Subcutaneous abdominal adipose tissue (tissue), 5 donors: ENCODE results near the gene FGR.

Experiments used
- H3K27ac ChIP-seq: one replicate; pipeline ENCODE4 v1.7.0; 2013; ENCODE audit warnings: low read depth, mild to moderate bottlenecking, inconsistent platforms, low read length, moderate library complexity
- H3K27me3 ChIP-seq, 5 donors: one replicate each; pipeline ENCODE4 v1.7.0; 2013; ENCODE audit warnings: low read length in 5 of 5, inconsistent platforms in 1 of 5; ENCODE audit not compliant: control insufficient read depth in 5 of 5, insufficient read depth in 4 of 5
- H3K36me3 ChIP-seq, 5 donors: one replicate each; pipeline ENCODE4 v1.7.0; 2013; ENCODE audit warnings: low read length in 5 of 5; ENCODE audit not compliant: control insufficient read depth in 5 of 5, insufficient read depth in 5 of 5
- H3K4me1 ChIP-seq, 5 donors: one replicate each; pipeline ENCODE4 v1.7.0; 2013; ENCODE audit warnings: low read length in 5 of 5, mild to moderate bottlenecking in 3 of 5, moderate library complexity in 1 of 5; ENCODE audit not compliant: control insufficient read depth in 5 of 5, insufficient read depth in 5 of 5
- H3K4me3 ChIP-seq, 5 donors: one replicate each; pipeline ENCODE4 v1.7.0; 2013; ENCODE audit warnings: low read length in 5 of 5, low read depth in 1 of 5
- H3K9ac ChIP-seq, 5 donors: one replicate each; pipeline ENCODE4 v1.7.0; 2013; ENCODE audit warnings: low read length in 5 of 5, mild to moderate bottlenecking in 4 of 5, moderate library complexity in 3 of 5
- H3K9me3 ChIP-seq, 5 donors: one replicate each; pipeline ENCODE4 v1.7.0; 2013; ENCODE audit warnings: low read length in 5 of 5; ENCODE audit not compliant: control insufficient read depth in 5 of 5
- donor health status: healthy.
- donor health status: healthy.
- donor health status: healthy.
- donor health status: healthy.
- donor health status: healthy.

The FGR gene

GRCh38 chr1:27616441-27616840 lies 18.5 kb downstream of the FGR start:
- no peak overlapping the region for H3K27ac ChIP-seq
- no peak overlapping the region for H3K9ac ChIP-seq
- H3K9me3 ChIP-seq, result no peaks in the 10 kb centered on the region
- no peaks in the 10 kb centered on the region for H3K27me3 ChIP-seq
- H3K4me1 ChIP-seq, result peaks cover 0 to 9% (median 3%) of the 10 kb centered on the region in 5 donors
- H3K4me3 ChIP-seq, result no peak overlapping the region
- peaks cover 0 to 3% (median 0%) of the 10 kb centered on the region in 5 donors for H3K36me3 ChIP-seq

GRCh38 chr1:27615346-27616192 lies 19.4 kb downstream of the FGR start:
- Histone ChIP-seq H3K4me1 (peaks cover 0 to 8% (median 2%) of the 10 kb centered on the region in 5 donors), H3K36me3 (peaks cover 0 to 3% (median 0%) of the 10 kb centered on the region in 5 donors), H3K27ac (no peak overlapping the region), H3K27me3 (no peaks in the 10 kb centered on the region), H3K4me3 (no peak overlapping the region), H3K9ac (no peak overlapping the region), H3K9me3 (no peaks in the 10 kb centered on the region)

- Histone ChIP-seq H3K9ac (no peak overlapping the region), H3K4me3 (no peak overlapping the region), H3K27ac (no peak overlapping the region), H3K27me3 (no peaks in the 10 kb centered on the region), H3K9me3 (no peaks in the 10 kb centered on the region), H3K36me3 (peaks cover 0 to 3% (median 0%) of the 10 kb centered on the region in 5 donors), H3K4me1 (peaks cover 0 to 8% (median 2%) of the 10 kb centered on the region in 5 donors)
These were observed 20.2 kb downstream of the FGR start for GRCh38 chr1:27614625-27615344.

GRCh38 chr1:27614043-27614624 lies 20.9 kb downstream of the FGR start:
- Histone ChIP-seq H3K27ac (no peak overlapping the region), H3K4me3 (no peak overlapping the region), H3K4me1 (peaks cover 0 to 9% (median 4%) of the 10 kb centered on the region in 5 donors), H3K27me3 (no peaks in the 10 kb centered on the region), H3K9ac (no peak overlapping the region), H3K36me3 (peaks cover 0 to 3% (median 0%) of the 10 kb centered on the region in 5 donors), H3K9me3 (no peaks in the 10 kb centered on the region)

GRCh38 chr1:27612718-27613117 lies 22.3 kb downstream of the FGR start:
- no peaks in the 10 kb centered on the region for H3K9me3 ChIP-seq
- no peak overlapping the region for H3K9ac ChIP-seq
- H3K27me3 ChIP-seq, result no peaks in the 10 kb centered on the region
- peaks cover 2 to 19% (median 4%) of the 10 kb centered on the region in 5 donors for H3K4me1 ChIP-seq
- H3K27ac ChIP-seq, result no peak overlapping the region
- H3K36me3 ChIP-seq, result peaks cover 0 to 3% (median 0%) of the 10 kb centered on the region in 5 donors
- H3K4me3 ChIP-seq, result no peak overlapping the region

GRCh38 chr1:27611450-27611849 lies 23.5 kb downstream of the FGR start:
- Histone ChIP-seq H3K27ac (no peak overlapping the region), H3K4me3 (no peak overlapping the region), H3K4me1 (peaks cover 2 to 17% (median 4%) of the 10 kb centered on the region in 5 donors), H3K36me3 (peaks cover 0 to 3% (median 0%) of the 10 kb centered on the region in 5 donors), H3K27me3 (no peaks in the 10 kb centered on the region), H3K9ac (no peak overlapping the region), H3K9me3 (no peaks in the 10 kb centered on the region)

GRCh38 chr1:27609618-27610240 lies 25.3 kb downstream of the FGR start:
- Histone ChIP-seq H3K9me3 (no peaks in the 10 kb centered on the region), H3K27me3 (no peaks in the 10 kb centered on the region), H3K9ac (no peak overlapping the region), H3K27ac (no peak overlapping the region), H3K4me1 (peaks cover 2 to 18% (median 5%) of the 10 kb centered on the region in 5 donors), H3K4me3 (no peak overlapping the region), H3K36me3 (peaks cover 0 to 3% (median 0%) of the 10 kb centered on the region in 5 donors)

- peaks cover 0 to 3% (median 0%) of the 10 kb centered on the region in 5 donors for H3K36me3 ChIP-seq
- H3K4me1 ChIP-seq, result peaks cover 2 to 20% (median 4%) of the 10 kb centered on the region in 5 donors
- no peaks in the 10 kb centered on the region for H3K27me3 ChIP-seq
- H3K4me3 ChIP-seq, result no peak overlapping the region
- no peaks in the 10 kb centered on the region for H3K9me3 ChIP-seq
- no peak overlapping the region for H3K27ac ChIP-seq
- no peak overlapping the region for H3K9ac ChIP-seq
These were observed 25.8 kb downstream of the FGR start for GRCh38 chr1:27609210-27609555.

- no peaks in the 10 kb centered on the region for H3K36me3 ChIP-seq
- no peaks in the 10 kb centered on the region for H3K27me3 ChIP-seq
- no peak overlapping the region for H3K4me3 ChIP-seq
- no peak overlapping the region for H3K27ac ChIP-seq
- no peaks in the 10 kb centered on the region for H3K9me3 ChIP-seq
- peaks cover 2 to 28% (median 8%) of the 10 kb centered on the region in 5 donors for H3K4me1 ChIP-seq
- H3K9ac ChIP-seq, result no peak overlapping the region
These were observed 27.7 kb downstream of the FGR start for GRCh38 chr1:27607239-27607804.
